ENCODE results near the gene GFRA4. TPM values are rescaled to one million over a fixed set of nuclear protein-coding genes. Genes with fewer than 3 reads are reported as not detected.

The GFRA4 gene
- total RNA-seq, 1 experiment from 2014 or later: not detected

- ATAC-seq: no peak
- ChIA-PET CTCF (interaction anchor here (0.7 to 8.0 kb wide), 4 partner anchors 9 to 50 kb away, joined by 3 to 70 read pairs (median 46); no protein-coding TSS in a partner anchor), POLR2A (no interaction called here)
- H3K27ac Mint-ChIP-seq: no peak overlapping the region
- H3K27me3 Mint-ChIP-seq (ENCODE audit: low read depth): no peaks in the 10 kb centered on the region
- TF ChIP-seq AFF4 (CRISPR knock-in tag; IDR thresholded peaks at IDR 0.05; ENCODE audit: borderline replicate concordance) (no peak), ZNF512 (CRISPR knock-in tag; IDR thresholded peaks at IDR 0.05; ENCODE audit: borderline replicate concordance) (no peak), NFYB (CRISPR knock-in tag; conservative IDR thresholded peaks at IDR 0.05; ENCODE audit: low read depth) (no peak), ZNF138 (CRISPR knock-in tag; conservative IDR thresholded peaks at IDR 0.05) (no peak)
- TF ChIP-seq, protein P1, sequence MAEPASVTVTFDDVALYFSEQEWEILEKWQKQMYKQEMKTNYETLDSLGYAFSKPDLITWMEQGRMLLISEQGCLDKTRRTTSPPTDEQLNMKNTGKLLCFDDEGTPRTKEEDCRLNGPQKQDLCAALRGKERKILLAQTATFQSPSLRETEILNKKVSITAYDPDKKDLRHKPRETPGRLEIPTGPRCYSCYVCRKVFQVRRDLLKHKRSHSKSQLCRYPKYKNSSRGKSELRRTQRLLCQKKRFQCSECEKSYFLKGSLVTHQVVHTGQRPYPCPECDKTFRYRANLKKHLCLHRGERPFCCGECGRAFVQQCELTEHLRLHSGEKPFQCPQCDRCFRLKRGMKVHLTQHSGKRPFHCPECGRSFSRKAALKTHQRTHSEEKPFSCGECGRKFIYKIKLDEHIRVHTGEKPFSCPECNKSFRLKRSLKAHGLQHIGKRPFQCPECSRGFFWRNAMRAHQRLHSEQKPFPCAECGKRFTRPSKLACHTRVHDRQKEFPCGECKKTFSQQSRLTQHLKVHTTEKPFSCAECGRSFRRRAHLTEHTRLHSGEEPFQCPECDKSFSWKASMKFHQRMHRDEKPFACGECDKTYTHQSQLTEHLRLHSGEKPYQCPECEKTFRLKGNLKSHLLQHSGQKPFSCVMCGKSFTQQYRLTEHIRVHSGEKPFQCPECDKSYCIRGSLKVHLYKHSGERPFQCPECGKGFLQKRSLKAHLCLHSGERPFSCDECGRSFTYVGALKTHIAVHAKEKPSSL (CRISPR knock-in tag; conservative IDR thresholded peaks at IDR 0.05): no peak
- TF ChIP-seq, protein P2, sequence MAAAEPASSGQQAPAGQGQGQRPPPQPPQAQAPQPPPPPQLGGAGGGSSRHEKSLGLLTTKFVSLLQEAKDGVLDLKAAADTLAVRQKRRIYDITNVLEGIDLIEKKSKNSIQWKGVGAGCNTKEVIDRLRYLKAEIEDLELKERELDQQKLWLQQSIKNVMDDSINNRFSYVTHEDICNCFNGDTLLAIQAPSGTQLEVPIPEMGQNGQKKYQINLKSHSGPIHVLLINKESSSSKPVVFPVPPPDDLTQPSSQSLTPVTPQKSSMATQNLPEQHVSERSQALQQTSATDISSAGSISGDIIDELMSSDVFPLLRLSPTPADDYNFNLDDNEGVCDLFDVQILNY (CRISPR knock-in tag; IDR thresholded peaks at IDR 0.05): no peak
- no peak overlapping the region for H3K4me3 Mint-ChIP-seq
- H3K36me3 Mint-ChIP-seq: no peaks in the 10 kb centered on the region
- DNase-seq (ENCODE audit: low spot score): no peak
- no peaks in the 10 kb centered on the region for H3K9me3 Mint-ChIP-seq
- no peaks in the 10 kb centered on the region for H3K4me1 Mint-ChIP-seq
Observed at GRCh38 chr20:3701061-3701998, 38.1 kb upstream of the GFRA4 start.

DNA sequence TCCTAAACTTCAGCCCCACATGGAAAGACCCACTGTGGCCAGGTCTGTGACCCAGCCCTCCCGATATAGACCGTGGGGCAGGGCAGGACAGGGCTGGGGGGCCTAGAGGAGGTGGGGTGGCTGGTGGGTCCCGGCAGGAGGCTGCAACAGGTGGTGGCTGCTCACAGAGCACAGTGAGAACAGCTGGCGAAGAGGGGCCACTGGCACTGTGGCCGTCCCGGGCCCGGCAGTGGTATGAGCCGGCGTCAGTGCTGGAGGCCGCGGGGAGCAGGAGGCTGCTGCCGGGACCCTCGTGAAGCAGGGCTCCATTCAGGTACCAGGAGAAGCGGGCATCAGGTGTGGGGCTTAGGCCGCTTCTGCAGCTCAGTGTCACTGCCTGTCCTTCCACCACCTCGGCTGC, 35.8 kb upstream of the GFRA4 start:
- H3K27ac Mint-ChIP-seq: no peak overlapping the region
- H3K27me3 Mint-ChIP-seq (ENCODE audit: low read depth): no peaks in the 10 kb centered on the region
- H3K36me3 Mint-ChIP-seq: no peaks in the 10 kb centered on the region
- POLR2A ChIA-PET: no interaction called here
- H3K9me3 Mint-ChIP-seq: no peaks in the 10 kb centered on the region
- DNase-seq (ENCODE audit: low spot score) (no peak), ATAC-seq (no peak)
- CTCF ChIA-PET: interaction anchor here (5.5 to 8.0 kb wide), 3 partner anchors 11 to 52 kb away, joined by 46 to 70 read pairs (median 47); no protein-coding TSS in a partner anchor
- no peaks in the 10 kb centered on the region for H3K4me1 Mint-ChIP-seq
- no peak overlapping the region for H3K4me3 Mint-ChIP-seq
- TF ChIP-seq TCF7 (CRISPR knock-in tag; IDR thresholded peaks at IDR 0.05; ENCODE audit: low read depth) (no peak), ZNF671 (CRISPR knock-in tag; IDR thresholded peaks at IDR 0.05) (no peak), CTCF (IDR thresholded peaks at IDR 0.05) (no peak), NFYB (CRISPR knock-in tag; conservative IDR thresholded peaks at IDR 0.05; ENCODE audit: low read depth) (no peak), HMGA2 (CRISPR knock-in tag; IDR thresholded peaks at IDR 0.05) (no peak), KAT7 (CRISPR knock-in tag; IDR thresholded peaks at IDR 0.05; ENCODE audit: borderline replicate concordance) (no peak), SMAD3 (CRISPR knock-in tag; IDR thresholded peaks at IDR 0.05; ENCODE audit: borderline replicate concordance) (no peak), MAX (CRISPR knock-in tag; IDR thresholded peaks at IDR 0.05) (no peak), AR (CRISPR knock-in tag; IDR thresholded peaks at IDR 0.05) (no peak)
- TF ChIP-seq, protein P3, sequence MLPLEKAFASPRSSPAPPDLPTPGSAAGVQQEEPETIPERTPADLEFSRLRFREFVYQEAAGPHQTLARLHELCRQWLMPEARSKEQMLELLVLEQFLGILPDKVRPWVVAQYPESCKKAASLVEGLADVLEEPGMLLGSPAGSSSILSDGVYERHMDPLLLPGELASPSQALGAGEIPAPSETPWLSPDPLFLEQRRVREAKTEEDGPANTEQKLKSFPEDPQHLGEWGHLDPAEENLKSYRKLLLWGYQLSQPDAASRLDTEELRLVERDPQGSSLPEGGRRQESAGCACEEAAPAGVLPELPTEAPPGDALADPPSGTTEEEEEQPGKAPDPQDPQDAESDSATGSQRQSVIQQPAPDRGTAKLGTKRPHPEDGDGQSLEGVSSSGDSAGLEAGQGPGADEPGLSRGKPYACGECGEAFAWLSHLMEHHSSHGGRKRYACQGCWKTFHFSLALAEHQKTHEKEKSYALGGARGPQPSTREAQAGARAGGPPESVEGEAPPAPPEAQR (CRISPR knock-in tag; IDR thresholded peaks at IDR 0.05): no peak
- TF ChIP-seq, protein P4, sequence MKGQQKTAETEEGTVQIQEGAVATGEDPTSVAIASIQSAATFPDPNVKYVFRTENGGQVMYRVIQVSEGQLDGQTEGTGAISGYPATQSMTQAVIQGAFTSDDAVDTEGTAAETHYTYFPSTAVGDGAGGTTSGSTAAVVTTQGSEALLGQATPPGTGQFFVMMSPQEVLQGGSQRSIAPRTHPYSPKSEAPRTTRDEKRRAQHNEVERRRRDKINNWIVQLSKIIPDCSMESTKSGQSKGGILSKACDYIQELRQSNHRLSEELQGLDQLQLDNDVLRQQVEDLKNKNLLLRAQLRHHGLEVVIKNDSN (CRISPR knock-in tag; IDR thresholded peaks at IDR 0.05): no peak

Measured in WTC11 (cell line).